Psoas muscle (tissue), 8 donors: Measurements from ENCODE around the gene CERS1. TPM values are rescaled to one million over a fixed set of nuclear protein-coding genes. Genes with fewer than 3 reads are reported as not detected.

Experiments used
- ATAC-seq, 4 donors: fragments of 200-7000 bp; cut with Tn5 transposase; one replicate each; pipeline ENCODE4 v1.9.1; 2020; ENCODE audit warnings: moderate library complexity in 3 of 4, mild to moderate bottlenecking in 2 of 4
- DNase-seq, 2 donors: peaks; one replicate each; pipeline ENCODE4 v3.0.0-alpha.2; 2020
- H3K27ac ChIP-seq: fragments of 200-600 bp; one replicate; pipeline ENCODE4 v1.8.0; 2022
- H3K27me3 ChIP-seq, 3 donors: fragments of 200-600 bp in 1 of 3; one replicate each; pipeline versions ENCODE4 v1.6.1 to v1.8.0; 2013 to 2022; ENCODE audit warnings: low read length in 2 of 3, mild to moderate bottlenecking in 2 of 3, moderate library complexity in 1 of 3; ENCODE audit not compliant: insufficient read depth in 3 of 3
- H3K36me3 ChIP-seq, 2 donors: fragments of 200-600 bp in 1 of 2; one replicate each; pipeline versions ENCODE4 v1.6.1 to v1.8.0; 2013 to 2022; ENCODE audit warnings: low read depth in 1 of 2, mild to moderate bottlenecking in 1 of 2, moderate library complexity in 1 of 2; ENCODE audit not compliant: insufficient read depth in 1 of 2
- H3K4me1 ChIP-seq: fragments of 200-600 bp; one replicate; pipeline ENCODE4 v1.8.0; 2022
- H3K4me3 ChIP-seq: fragments of 200-600 bp; one replicate; pipeline ENCODE4 v1.8.0; 2022; ENCODE audit warnings: mild to moderate bottlenecking
- H3K9me3 ChIP-seq: fragments of 200-600 bp; one replicate; pipeline ENCODE4 v1.8.0; 2022
- WGBS, 3 donors: extraction: QIAGEN DNeasy Blood & Tissue Kit; methylation state at CpG; one replicate each; pipeline versions ENCODE4 v1.1.6 to v1.1.7; 2013; 5-methylcytosine and 5-hydroxymethylcytosine counted together
- intact Hi-C, 2 donors: fragments of 100-400 bp; cut with DNase I; formaldehyde crosslinking; loops; one replicate each; pipeline versions ENCODE4 v1.11.0 to v1.14.2; 2022
- polyA plus RNA-seq, 3 donors: library from polyadenylated mRNA; stranded (reverse); fragments of 200-250 nt; gene quantifications; one replicate each; pipeline ENCODE4 v1.2.3, GENCODE V29; 2013
- total RNA-seq, 4 donors: library from RNA; stranded (reverse); fragmentation: NEBNext Ultra II Directional in 2 of 4; extraction: Animal tissue kit (Norgen Biotek cat#: 25700) in 2 of 4; gene quantifications; one replicate each; pipeline versions ENCODE4 v1.2.1 to v1.2.4, GENCODE V29; 2021 to 2023
- TF ChIP-seq, protein P1 (sequence below): fragments of 200-600 bp; IDR thresholded peaks from one replicate; pipeline ENCODE4 v1.8.0; 2022; ENCODE audit warnings: antibody characterized with exemption
- donor health status: healthy with polysubstance abuse.
- donor health status: DM: no; HTN: no; CAD: no; lungs with moderate emphysema.
- donor health status: Bipolar disorder and iron deficiency.
- donor health status: healthy.
- donor health status: DM: yes; HTN: yes; CAD: no.
- donor health status: DM: no; HTN: no; CAD: no.
- donor health status: DM: no; HTN: no; CAD: no.
- donor health status: DM: yes; HTN: yes; CAD: no.

CERS1 gene
- total and polyA plus RNA-seq, 7 donors: 2.1 to 6.4 (median 4.5) TPM

- DNase-seq: no peak
- H3K36me3 ChIP-seq: peaks cover 0 to 23% of the 10 kb centered on the region in 2 donors
- intact Hi-C loops: no loop called here
- H3K27ac ChIP-seq: no peak overlapping the region
- 95 to 98% (median 95%) methylated on average over 7 of the region's 7 CpGs for WGBS, 3 donors
- no peaks in the 10 kb centered on the region for H3K27me3 ChIP-seq
- TF ChIP-seq, protein P1, sequence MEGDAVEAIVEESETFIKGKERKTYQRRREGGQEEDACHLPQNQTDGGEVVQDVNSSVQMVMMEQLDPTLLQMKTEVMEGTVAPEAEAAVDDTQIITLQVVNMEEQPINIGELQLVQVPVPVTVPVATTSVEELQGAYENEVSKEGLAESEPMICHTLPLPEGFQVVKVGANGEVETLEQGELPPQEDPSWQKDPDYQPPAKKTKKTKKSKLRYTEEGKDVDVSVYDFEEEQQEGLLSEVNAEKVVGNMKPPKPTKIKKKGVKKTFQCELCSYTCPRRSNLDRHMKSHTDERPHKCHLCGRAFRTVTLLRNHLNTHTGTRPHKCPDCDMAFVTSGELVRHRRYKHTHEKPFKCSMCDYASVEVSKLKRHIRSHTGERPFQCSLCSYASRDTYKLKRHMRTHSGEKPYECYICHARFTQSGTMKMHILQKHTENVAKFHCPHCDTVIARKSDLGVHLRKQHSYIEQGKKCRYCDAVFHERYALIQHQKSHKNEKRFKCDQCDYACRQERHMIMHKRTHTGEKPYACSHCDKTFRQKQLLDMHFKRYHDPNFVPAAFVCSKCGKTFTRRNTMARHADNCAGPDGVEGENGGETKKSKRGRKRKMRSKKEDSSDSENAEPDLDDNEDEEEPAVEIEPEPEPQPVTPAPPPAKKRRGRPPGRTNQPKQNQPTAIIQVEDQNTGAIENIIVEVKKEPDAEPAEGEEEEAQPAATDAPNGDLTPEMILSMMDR: no peak
- ATAC-seq: no peak
- H3K9me3 ChIP-seq: no peaks in the 10 kb centered on the region
- H3K4me3 ChIP-seq: no peak overlapping the region
- H3K4me1 ChIP-seq: no peaks in the 10 kb centered on the region
These were observed 19.1 kb downstream of the CERS1 start for GRCh38 chr19:18876865-18877264.

- TF ChIP-seq, protein P1: no peak
- Histone ChIP-seq H3K27me3 (no peaks in the 10 kb centered on the region), H3K4me1 (no peaks in the 10 kb centered on the region), H3K36me3 (peaks cover 0 to 20% of the 10 kb centered on the region in 2 donors), H3K9me3 (no peaks in the 10 kb centered on the region), H3K4me3 (no peak overlapping the region), H3K27ac (no peak overlapping the region)
- DNase-seq: no peak
- intact Hi-C loops: no loop called here
- no peak for ATAC-seq
- WGBS, 3 donors: 83 to 89% (median 84%) methylated on average over 5 of the region's 5 CpGs
These were observed 20.2 kb downstream of the CERS1 start for GRCh38 chr19:18875726-18876125.

- TF ChIP-seq, protein P1: no peak
- Histone ChIP-seq H3K4me3 (no peak overlapping the region), H3K27me3 (peaks cover 0 to 2% (median 0%) of the 10 kb centered on the region in 3 donors), H3K27ac (no peak overlapping the region), H3K4me1 (no peaks in the 10 kb centered on the region), H3K36me3 (peaks cover 0 to 25% of the 10 kb centered on the region in 2 donors), H3K9me3 (no peaks in the 10 kb centered on the region)
- DNase-seq (no peak), ATAC-seq (no peak)
- intact Hi-C loops: no loop called here
- 76 to 90% (median 82%) methylated on average over 7 of the region's 7 CpGs for WGBS, 3 donors
These were observed 24.4 kb downstream of the CERS1 start for GRCh38 chr19:18871543-18871942.

DNA sequence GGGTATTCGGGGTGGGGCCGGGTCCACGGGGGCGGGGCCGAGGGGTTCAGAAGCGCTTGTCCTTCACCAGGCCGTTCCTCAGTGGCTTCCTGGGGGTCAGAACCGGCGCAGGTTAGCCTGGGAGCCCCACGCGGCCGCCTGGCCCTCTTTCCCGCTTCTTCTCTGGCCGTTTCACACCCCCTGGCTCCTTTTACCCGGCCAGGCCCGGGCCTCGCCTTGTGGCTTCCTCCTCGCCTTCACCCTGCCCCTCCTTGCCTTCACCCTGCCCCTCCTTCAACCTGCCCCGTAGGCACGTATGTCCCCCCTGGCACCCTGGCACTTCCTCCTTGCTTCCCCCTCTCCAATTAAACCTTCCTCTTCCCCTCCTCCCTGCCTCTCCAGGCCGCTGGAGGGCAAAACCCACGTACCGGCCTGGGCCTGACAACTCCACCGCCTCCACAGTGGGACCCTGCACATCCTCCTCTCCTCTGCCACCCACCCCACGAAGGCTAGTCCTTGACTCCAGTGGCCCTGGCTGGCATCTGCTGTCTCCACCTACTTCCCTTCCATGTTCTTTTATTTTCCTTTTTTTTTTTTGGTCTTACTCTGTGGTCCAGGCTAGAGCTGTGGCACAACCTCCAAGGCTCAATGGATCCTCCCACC, 25.3 kb downstream of the CERS1 start:
- TF ChIP-seq, protein P1: no peak
- peak in 1 of 2 donors; percentile 13 for DNase-seq
- intact Hi-C loops: no loop called here

More for the DNA sequence above, 25.3 kb downstream of the CERS1 start:
- H3K4me3 ChIP-seq: no peak overlapping the region
- peaks cover 0 to 2% (median 0%) of the 10 kb centered on the region in 3 donors for H3K27me3 ChIP-seq
- no peak overlapping the region for H3K27ac ChIP-seq
- peaks cover 5 to 34% of the 10 kb centered on the region in 2 donors for H3K36me3 ChIP-seq
- ATAC-seq: peak in 1 of 4 donors; percentile 2
- 55 to 73% (median 63%) methylated on average over 13 to 25 of the region's 25 CpGs for WGBS, 3 donors
- H3K9me3 ChIP-seq: no peaks in the 10 kb centered on the region
- H3K4me1 ChIP-seq: no peaks in the 10 kb centered on the region
